ENCODE results near the gene PARD3B. TPM values are rescaled to one million over a fixed set of nuclear protein-coding genes. Genes with fewer than 3 reads are reported as not detected.

Gene PARD3B
- total and polyA plus RNA-seq, 2 of the 4 experiments (the other 2 are of a cell fraction) = 3.3 to 15.6 TPM

DNA sequence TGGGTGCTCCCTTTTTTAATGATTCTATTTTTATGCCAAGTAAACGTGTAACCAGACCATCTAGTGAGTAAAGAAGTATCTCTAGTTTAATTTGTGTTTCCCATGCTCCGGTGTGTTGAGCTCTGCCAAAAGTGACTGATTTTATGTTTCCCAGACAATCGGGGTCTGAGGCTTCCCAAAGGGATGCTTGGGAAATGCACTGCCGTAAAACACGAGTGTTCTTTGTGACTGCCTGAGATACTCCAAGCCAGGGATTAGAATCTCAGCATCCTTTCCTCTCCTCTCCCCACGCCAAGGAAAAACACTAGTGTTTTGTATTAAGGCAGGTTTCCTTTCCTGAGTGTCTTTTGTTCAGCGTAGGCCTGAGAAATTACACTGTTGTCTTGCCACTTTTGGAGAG, 956.6 kb downstream of the PARD3B start:
- H2AFZ ChIP-seq (replicated peaks; ENCODE audit: low read length, poor library complexity) = no peak overlapping the region
- dilution Hi-C loops (cut with HindIII; ENCODE audit: low sequenced_read_pairs, unreplicated experiment) (no loop called here), in situ Hi-C loops (cut with MboI; ENCODE audit: low sequenced_read_pairs) (no loop called here), intact Hi-C loops (cut with micrococcal nuclease) (no loop called here)
- H3K4me1 ChIP-seq (ENCODE audit: control insufficient read depth, insufficient read depth, low read length) = peaks cover 8% of the 10 kb centered on the region
- WGBS, 2 experiments (ENCODE audit: extremely low coverage in 2 of 2, insufficient read length in 1 of 2) = 100% methylated on average over 1 of the region's 7 CpGs; no CpG with 5 or more reads in 1 of the 2 experiments
- H2BK20ac ChIP-seq (ENCODE audit: low read depth, low read length) = no peak overlapping the region
- no peak overlapping the region for H4K91ac ChIP-seq (ENCODE audit: insufficient read depth, low read depth, low read length)
- H3K18ac ChIP-seq (ENCODE audit: low read depth, low read length) = no peak overlapping the region
- no peak for DNase-seq
- H3K27ac ChIP-seq (ENCODE audit: insufficient read depth, low read length) = no peak overlapping the region
- H3K79me1 ChIP-seq (ENCODE audit: low read depth in 1 of 2, low read length in 2 of 2) = no peaks in the 10 kb centered on the region
- H3K36me3 ChIP-seq (ENCODE audit: control insufficient read depth, insufficient read depth, low read length) = 0 out of 2 replicates have a peak, but pooled peaks cover 2% of the 10 kb centered on the region
- H3K4me2 ChIP-seq (ENCODE audit: low read depth, low read length) = no peak overlapping the region
- H4K5ac ChIP-seq (ENCODE audit: low read depth, low read length) = no peak overlapping the region
- no peak overlapping the region for H3K4me3 ChIP-seq (ENCODE audit: insufficient read depth, low read depth, low read length)
- no peak overlapping the region for H4K8ac ChIP-seq (ENCODE audit: low read depth in 2 of 2, low read length in 2 of 2)
- no peaks in the 10 kb centered on the region for H3K9me3 ChIP-seq (ENCODE audit: control insufficient read depth, insufficient read depth, low read length)
- no peak overlapping the region for H3K14ac ChIP-seq (replicated peaks; ENCODE audit: low read depth, low read length)
- ATAC-seq (ENCODE audit: low read depth) = no peak
- no peak overlapping the region for H3K23ac ChIP-seq (ENCODE audit: low read depth, low read length)
- no TSS peak for BruUV-seq (replicated peaks)
- H3K56ac ChIP-seq (ENCODE audit: extremely low read depth, insufficient read depth, low read length) = no peak overlapping the region
- H3K4ac ChIP-seq (ENCODE audit: low read depth, low read length) = no peak overlapping the region
- ChIA-PET POLR2A (ENCODE audit: unreplicated experiment) (no interaction called here), CTCF (no interaction called here)
- no peak overlapping the region for H2BK120ac ChIP-seq (ENCODE audit: low read depth, low read length)
- TF ChIP-seq CEBPB (IDR thresholded peaks at IDR 0.05; ENCODE audit: low read depth, low read length) (no peak), RFX5 (IDR thresholded peaks at IDR 0.05; ENCODE audit: low read depth, low read length) (no peak), CHD1 (IDR thresholded peaks at IDR 0.05; ENCODE audit: low read depth, low read length) (no peak), SMC3 (IDR thresholded peaks at IDR 0.05; ENCODE audit: low read depth, low read length) (no peak), MAZ (IDR thresholded peaks at IDR 0.05; ENCODE audit: borderline replicate concordance, low read depth, low read length) (no peak), NFE2L2 (IDR thresholded peaks at IDR 0.05; ENCODE audit: low read depth, low read length) (no peak), RAD21 (IDR thresholded peaks at IDR 0.05; ENCODE audit: low read length) (no peak), POLR2A (IDR thresholded peaks at IDR 0.05; ENCODE audit: low read depth, low read length) (no peak), BHLHE40 (IDR thresholded peaks at IDR 0.05; ENCODE audit: low read depth, low read length) (no peak), RCOR1 (IDR thresholded peaks at IDR 0.05; ENCODE audit: insufficient replicate concordance, low read length) (no peak), MXI1 (IDR thresholded peaks at IDR 0.05; ENCODE audit: borderline replicate concordance, low read depth, low read length) (no peak), MAFK (IDR thresholded peaks at IDR 0.05; ENCODE audit: low read depth, low read length) (no peak)
- TF ChIP-seq, protein P1, sequence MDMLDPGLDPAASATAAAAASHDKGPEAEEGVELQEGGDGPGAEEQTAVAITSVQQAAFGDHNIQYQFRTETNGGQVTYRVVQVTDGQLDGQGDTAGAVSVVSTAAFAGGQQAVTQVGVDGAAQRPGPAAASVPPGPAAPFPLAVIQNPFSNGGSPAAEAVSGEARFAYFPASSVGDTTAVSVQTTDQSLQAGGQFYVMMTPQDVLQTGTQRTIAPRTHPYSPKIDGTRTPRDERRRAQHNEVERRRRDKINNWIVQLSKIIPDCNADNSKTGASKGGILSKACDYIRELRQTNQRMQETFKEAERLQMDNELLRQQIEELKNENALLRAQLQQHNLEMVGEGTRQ (IDR thresholded peaks at IDR 0.05; ENCODE audit: low read depth, low read length) = no peak
- TF ChIP-seq, protein P2, sequence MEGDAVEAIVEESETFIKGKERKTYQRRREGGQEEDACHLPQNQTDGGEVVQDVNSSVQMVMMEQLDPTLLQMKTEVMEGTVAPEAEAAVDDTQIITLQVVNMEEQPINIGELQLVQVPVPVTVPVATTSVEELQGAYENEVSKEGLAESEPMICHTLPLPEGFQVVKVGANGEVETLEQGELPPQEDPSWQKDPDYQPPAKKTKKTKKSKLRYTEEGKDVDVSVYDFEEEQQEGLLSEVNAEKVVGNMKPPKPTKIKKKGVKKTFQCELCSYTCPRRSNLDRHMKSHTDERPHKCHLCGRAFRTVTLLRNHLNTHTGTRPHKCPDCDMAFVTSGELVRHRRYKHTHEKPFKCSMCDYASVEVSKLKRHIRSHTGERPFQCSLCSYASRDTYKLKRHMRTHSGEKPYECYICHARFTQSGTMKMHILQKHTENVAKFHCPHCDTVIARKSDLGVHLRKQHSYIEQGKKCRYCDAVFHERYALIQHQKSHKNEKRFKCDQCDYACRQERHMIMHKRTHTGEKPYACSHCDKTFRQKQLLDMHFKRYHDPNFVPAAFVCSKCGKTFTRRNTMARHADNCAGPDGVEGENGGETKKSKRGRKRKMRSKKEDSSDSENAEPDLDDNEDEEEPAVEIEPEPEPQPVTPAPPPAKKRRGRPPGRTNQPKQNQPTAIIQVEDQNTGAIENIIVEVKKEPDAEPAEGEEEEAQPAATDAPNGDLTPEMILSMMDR (conservative IDR thresholded peaks at IDR 0.05; ENCODE audit: low read depth, low read length) = no peak
- no peak overlapping the region for H2BK15ac ChIP-seq (ENCODE audit: low read depth, low read length)
- H4K20me1 ChIP-seq (ENCODE audit: insufficient read depth, low read length) = no peaks in the 10 kb centered on the region
- no peak overlapping the region for H2BK5ac ChIP-seq (ENCODE audit: low read depth, low read length, poor library complexity, severe bottlenecking)
- no peak overlapping the region for H2AK9ac ChIP-seq (replicated peaks; ENCODE audit: low read depth, low read length, poor library complexity)
- H3K9ac ChIP-seq (ENCODE audit: low read depth, low read length) = no peak overlapping the region
- H3K27me3 ChIP-seq (ENCODE audit: control insufficient read depth, insufficient read depth, low read length) = no peaks in the 10 kb centered on the region
- H2AK5ac ChIP-seq (ENCODE audit: low read depth, low read length) = no peak overlapping the region
- peaks cover 3% of the 10 kb centered on the region; the same call in 1 of the 2 replicates for H3K9me1 ChIP-seq (ENCODE audit: insufficient read depth, low read length)
